ENCODE results near the gene SH3PXD2B. TPM values are rescaled to one million over a fixed set of nuclear protein-coding genes. Genes with fewer than 3 reads are reported as not detected.
"Not testable (repeated sequence)": the region's sequence is repeated elsewhere in the genome, so short reads cannot be mapped to it uniquely, and the experiment has no call there.

Gene SH3PXD2B
- total RNA-seq, 1 experiment from 2014 or later, result 25.9 TPM

DNA sequence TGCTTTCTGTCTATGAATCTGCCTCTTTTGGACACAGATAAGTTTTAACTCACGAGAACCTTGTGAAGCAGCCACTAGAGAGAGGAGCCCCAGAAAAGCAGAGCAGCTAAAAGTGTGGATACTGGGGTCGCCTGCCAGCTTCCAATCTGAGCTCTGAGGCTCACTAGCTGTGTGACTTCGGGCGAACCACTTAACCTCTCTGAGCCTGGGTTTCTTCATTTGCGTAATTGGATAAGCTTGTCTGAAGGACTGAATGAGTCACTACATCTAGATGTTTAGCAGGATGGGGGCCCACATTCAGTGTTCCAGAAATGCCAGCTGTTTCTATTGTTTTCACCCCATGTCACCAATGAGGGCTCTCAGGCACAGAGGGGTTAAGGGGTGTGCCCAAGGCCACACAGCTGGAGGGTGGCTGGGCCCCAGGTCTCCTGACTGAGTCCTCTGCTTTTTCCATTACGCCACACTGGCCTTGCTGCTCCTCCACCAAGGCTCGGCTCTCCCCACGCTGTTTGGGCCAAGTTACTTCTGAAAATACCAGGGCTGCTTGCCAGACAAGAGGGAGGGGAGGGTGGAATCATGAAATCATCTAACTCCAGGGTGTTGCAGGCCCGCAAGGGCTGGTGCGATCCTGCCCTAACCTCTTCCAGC, 36.2 kb downstream of the SH3PXD2B start:
- DNase-seq (ENCODE audit: low read depth), result peak; percentile 93

DNA sequence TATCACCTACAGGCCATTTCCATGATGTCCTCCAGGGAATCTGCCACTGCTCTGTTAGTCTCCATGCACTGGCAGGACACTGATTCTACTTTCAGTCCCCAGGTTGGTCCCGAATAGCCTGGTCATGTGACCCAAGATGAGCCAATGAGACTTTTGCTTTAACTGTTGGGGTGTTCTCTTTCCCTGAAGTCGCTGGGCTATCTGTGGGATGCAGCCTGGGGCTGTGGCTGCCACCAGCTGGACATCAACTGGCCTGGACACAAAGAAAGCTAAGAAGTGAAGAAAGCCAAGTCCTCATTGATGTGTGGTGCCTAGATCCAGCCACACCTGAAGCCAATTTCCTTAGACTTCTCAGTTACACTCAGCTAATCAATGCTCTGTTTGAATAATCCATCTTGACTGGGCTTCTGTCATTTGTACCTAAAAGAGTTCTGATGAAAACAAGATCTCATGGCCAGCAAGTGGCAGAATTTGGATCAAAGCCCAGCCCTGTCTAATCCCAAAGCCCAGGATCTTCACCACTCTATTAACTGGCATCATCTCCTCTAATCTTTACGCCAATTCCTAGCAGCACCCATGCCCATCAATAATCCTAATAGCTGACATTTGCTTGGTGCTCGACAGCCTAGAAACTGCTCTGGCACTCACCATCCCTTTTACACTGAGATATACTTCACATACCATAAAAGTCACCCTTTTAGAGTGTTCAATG, 37.0 kb downstream of the SH3PXD2B start:
- DNase-seq (ENCODE audit: low read depth), result no peak

DNA sequence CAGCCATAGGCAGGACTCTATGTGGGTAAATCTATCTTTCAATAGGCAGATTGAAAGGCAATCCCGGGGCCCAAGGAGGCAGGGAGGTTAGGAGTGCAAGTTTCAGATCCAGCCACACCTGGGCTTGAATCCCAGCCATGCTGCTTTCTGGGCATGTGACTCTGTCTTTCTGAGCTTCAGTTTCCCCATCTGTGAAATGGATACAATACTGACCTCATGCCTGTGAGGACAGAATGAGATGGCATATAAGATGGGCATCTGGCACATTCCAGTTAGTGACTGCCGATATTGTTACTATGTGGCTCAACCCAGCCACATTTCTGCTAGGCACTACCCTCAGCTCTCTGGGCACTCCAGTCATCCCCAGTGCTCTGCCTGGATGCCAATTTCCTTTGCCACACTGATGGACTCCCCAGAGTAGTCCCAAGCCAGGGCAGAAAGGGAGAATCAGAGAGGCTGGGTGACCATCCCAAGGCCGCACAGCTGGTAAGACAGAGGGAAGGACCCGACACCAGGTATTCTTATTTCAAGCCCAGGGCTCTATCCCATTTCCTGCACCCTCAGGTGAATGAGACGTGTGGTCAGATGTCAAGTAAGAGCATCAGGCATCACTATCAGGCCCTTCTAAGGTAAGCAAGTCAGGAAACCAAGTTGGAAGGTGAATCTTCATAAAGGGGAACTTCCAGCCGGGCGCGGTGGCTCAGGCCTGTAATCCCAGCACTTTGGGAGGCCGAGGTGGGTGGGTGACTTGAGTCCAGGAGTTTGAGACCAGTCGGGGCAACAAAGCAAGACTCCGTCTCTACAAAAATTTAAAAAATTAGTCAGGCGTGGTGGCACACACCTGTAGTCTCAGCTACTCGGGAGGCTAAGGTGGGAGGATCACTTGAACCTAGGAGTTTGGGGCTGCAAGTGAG, 38.7 kb downstream of the SH3PXD2B start:
- no peak for DNase-seq (ENCODE audit: low read depth)

DNA sequence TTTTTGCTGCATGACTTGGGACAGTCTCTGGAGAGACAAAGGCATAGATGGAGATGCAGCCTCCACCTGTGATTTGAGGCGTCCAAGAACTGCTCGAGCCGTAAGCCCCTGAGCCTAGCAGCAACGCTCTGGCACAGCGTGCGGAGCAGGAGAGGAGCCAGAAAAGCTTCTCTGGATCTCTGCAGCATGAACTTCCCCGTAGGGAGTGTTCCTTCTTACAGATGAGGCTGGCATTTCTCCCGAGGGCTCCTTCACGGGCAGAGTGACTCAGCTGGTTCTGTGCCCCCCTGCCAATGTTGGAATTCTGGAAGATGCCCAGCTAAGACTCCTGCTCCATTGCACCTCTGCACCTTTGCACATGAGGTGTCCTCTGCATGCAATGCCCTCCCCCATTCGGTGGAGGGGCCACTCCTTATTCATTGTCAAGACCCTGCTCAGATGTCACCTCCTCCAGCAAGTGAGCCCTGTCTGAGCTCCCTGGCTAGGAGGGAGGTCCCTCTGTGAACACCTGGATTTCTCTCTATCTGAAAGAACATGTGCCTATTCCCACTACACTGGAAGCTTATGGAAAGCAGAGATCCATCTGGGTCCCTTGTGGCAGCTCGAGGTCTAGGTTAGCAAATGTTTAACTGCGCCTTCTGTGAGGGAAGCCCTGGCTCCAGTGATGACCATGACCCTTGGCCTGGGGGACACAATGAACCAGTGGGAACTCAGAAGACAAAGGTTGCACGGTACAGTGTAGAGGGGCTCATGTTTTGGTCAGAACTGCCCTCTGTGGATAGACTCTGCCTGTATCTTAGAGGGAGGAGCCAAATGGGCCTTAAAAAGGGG, 39.6 kb downstream of the SH3PXD2B start:
- no peak for DNase-seq (ENCODE audit: low read depth)

DNA sequence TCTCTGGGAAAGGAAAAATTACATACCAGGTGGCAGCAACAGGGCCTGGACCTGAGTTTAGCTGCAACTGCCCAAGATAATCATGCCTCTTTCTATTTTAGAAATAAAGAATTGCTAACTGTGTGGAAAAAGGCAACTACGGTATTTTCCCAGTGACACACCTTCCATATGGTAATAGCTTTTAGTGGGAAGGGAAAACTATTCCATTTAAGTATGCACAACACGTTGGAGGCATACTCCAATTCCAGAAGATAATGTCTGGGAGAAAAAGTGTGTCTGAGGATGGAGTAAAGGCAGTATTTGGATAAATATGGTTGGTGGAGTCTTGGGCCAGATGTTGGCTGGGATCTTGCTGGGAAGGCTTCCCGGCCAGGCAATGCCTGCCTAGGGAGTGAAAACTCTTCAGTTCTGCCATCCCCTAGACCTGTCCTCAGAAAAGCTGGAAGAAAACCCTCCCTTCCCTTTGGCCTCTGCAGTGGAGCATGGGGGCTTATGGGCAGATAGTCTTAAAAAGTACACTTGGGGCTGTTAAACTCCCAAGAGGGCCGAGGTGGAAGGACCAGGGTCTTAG, 40.6 kb downstream of the SH3PXD2B start:
- DNase-seq (ENCODE audit: low read depth), result no peak

DNA sequence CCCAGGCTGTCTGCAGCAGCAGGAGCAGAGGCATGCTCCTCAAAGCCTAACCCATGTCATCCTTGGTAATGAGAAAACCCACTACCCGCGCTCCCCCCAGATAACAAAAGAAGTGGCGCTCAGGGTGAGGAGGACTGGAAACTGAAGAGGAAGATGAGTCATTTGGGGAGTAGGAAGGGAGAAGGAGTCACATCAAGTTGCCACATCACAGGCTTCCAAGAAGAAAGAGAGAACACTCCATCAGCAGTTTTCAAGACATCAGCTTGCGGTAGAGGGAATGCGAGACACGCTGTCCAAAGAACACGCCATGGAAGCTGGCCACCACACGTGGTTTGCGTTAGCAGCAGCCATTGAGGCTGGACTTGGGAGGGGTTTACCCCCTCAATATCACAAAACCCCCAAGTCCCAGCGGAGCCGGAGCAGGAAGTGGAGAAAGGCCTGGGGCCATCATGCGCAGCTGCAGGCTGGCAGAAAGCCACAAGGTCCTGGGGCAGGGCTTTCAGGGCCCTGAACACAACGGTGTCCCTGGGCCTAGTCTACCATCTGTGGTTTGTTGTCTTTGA, 41.5 kb downstream of the SH3PXD2B start:
- DNase-seq (ENCODE audit: low read depth), result peak; percentile 69

DNA sequence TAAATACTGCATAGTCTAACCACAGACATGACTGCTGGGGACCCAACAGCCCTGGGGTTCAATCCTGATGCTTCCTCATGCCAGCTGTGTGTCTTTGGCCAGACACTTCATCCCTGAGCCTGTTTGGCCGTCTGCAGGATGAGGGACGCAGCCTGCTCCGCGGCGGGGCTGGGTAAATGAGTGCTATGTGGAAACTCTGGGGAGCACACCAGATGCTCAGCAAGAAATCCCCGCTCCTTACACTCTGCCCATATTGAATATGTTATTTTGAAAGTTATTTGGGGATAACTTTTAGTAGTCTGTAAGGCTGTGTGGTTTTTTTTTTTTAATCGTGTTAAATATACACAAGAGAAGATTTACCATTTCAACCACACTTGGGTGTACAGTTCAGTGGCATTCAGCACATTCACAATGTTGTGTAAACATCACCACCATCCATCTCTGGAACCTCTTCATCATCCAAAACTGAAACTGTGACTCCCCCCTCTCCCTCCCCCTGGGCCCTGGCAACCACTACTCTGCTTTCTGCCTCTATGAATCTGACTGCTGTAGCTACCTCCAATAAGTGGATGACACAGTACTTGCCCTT, 42.7 kb downstream of the SH3PXD2B start:
- DNase-seq (ENCODE audit: low read depth), result no peak

DNA sequence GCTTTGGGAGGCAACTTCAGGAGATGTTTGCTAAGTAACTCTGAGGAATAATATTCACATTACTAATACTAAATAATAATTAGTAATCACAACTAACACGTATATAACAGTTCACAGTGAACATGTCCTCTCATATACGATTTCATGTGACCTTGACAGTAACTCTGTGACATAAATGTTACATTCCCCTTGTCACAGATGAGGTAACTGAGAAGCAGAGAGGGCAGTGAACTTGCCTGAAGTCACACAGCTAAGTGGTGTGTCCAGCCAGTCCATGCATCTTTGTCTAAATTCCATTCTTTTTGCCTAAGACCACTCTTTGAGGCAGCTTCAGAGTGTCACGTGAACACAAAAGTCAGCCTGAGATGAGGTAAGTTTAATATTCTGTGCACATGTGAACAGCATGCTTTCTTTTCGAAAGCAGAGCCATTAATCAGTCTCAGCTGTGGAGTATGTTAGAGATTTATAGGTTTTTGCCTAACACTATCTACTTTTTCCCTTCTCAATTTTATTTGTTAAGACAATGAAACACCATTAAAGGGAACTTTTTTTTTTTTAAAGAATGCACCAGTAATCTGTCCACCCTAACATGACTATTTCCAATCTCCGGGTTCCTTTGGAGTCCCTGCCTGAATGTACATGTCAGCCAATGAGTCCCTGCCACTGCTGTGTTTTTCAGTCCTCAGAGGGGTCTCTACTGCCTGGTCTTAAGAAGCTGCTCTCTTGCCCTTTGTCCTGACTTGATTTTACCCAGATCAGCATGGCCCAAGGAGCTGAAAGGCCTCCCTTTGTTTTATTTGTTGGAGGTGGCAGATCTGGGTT, 43.5 kb downstream of the SH3PXD2B start:
- DNase-seq (ENCODE audit: low read depth), result no peak

DNA sequence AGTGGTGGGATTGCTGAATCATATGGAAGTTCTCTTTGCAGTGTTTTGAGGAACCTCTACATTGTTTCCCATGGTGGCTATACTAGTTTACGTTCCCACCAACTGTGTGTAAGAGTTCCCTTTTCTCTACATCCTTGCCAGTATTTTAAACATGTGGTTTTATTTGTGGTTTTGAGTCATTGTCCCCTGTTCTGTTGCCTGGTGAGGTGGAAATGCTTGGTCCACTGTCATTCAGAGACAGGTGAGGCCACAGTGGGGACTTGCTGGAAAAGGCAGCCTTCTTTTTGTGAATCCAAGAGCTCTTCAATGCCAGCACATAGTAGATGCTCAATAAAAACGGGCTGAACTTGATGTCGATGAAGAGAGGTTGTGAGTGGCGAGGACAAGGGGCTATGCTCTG, 44.2 kb downstream of the SH3PXD2B start:
- peak; percentile 66 for DNase-seq (ENCODE audit: low read depth)

DNA sequence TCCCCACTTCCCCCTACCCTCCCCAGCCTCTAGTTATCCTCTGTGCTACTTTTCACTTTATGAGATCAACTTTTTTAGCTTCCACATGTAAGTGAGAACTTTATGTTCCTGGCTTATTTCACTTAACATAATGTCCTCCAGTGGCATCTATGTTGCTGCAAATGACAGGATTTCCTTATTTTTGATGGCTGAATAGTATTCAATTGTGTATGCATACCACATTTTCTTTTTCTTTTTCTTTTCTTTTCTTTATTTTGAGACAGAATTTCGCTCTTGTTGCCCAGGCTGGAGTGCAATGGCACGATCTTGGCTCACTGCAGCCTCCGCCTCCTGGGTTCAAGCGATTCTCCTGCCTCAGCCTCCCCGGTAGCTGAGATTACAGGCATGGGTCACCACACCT, 44.8 kb downstream of the SH3PXD2B start:
- DNase-seq (ENCODE audit: low read depth), result not testable (repeated sequence)

DNA sequence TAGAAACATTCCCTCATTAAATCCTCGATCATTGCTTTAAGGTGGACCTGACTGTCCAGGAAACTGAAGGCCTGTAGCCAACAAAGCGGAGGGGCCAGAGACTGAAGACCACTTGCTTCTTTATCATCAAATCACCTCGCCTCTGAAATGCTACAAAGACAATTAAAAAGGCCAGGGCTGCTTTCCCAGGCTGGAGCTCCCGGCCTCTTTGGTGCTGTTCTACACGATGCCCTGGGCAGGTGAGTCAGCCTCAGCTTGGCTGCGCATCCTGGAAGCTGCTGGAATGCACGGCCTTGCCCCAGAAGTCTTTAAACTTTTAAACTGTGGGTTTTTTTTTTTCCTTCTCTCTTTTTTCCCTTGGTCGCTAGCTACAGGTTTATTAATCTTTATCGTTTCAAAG, 46.5 kb downstream of the SH3PXD2B start:
- no peak for DNase-seq (ENCODE audit: low read depth)

DNA sequence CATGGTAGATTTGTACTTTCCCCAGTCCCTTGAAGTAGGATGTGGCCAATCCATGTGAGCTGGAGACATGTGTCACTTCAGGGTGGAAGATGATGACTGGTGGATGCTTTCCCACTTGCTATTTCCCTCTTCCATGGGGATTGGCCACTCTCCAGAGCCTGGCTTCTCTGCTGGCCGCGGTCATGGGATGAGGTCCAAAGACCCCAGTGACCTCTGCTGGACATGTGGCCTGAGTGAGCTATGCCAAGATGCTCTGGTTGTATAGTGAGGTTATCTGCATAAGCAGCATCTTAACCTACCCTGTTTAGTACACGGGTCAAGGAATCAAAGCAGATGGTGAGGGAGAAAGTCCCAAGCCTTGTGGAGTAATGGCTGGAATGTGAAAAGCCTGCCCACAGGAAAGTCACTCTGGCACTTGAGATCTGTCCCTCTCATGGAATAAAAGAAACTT, 47.1 kb downstream of the SH3PXD2B start:
- peak; percentile 74 for DNase-seq (ENCODE audit: low read depth)

DNA sequence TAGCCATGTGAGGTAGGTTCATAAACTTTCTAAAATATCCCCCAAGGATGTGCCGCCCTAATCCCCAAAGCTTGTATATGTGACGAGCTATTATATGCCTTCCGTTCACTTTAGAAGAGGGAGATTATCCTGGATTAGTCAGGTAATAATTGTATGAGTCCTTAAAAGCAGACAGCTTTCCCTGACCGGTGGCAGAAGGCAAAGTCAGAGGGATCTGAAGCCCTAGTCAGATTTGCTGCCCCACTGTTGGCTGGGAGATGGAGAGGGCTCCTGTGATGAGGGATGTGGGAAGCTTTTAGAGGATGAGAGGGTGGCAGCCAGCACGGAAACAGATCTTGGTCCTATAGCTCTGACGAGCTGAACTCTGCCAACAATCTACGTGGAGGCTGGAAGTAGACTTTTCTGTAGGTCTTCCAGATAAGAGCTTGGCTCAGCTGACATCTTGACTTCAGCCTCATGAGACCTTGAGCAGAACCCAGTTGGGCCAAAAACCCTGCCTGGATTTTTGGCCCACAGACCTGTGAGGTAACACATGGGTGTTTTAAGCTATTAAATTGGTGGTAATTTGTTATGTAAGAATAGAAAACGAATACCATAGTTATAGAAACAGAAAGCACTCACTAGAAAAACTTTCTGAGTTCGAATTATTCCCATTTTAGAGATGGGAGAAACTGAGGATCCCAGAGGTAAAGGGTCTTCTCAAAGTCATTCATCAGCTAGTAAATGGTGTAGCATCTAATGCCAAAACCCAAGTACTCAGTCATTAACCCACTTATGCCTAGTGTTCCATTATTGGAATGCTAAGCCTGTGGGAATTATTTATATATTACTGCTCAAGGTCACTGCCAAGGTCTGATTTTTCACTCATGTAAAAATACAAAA, 48.9 kb downstream of the SH3PXD2B start:
- no peak for DNase-seq (ENCODE audit: low read depth)

DNA sequence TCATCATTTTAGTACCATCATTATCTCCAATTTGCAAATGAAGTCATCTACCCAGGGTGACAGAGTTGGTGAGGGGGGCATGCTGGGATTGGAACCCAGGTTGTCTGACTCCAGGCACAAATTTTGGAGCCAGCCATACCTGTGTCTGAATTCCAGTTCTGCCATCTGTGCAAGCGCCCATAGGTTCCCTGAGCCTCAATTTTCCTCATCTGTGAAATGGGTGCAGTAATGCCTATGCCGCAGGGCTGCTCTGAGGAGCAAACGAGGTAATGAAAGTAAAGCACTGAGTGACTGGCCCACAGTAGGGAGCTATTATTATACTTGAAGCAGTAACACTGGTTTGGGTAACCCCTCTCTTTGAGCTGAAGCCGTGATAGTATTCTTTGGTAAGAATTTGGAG, 49.6 kb downstream of the SH3PXD2B start:
- DNase-seq (ENCODE audit: low read depth), result no peak

DNA sequence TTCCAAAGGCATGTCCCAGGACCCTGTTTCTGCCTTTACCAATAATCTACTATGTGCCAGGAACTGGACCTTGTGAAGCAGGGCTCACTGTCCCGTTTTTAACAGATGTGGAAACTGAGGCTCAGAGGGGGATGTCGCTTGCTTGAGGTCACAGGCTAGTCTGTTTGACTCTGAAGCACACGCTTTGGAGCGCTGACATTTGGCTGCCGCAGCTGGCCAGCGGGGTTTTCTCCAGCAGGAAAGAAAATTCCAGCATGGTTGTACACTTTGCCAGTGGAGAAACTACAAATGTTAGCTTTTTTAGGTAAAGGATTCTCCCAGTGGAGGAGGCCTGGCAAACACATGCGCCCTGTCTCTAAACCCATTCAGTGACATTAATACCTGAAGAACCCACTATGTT, 50.5 kb downstream of the SH3PXD2B start:
- DNase-seq (ENCODE audit: low read depth), result no peak

DNA sequence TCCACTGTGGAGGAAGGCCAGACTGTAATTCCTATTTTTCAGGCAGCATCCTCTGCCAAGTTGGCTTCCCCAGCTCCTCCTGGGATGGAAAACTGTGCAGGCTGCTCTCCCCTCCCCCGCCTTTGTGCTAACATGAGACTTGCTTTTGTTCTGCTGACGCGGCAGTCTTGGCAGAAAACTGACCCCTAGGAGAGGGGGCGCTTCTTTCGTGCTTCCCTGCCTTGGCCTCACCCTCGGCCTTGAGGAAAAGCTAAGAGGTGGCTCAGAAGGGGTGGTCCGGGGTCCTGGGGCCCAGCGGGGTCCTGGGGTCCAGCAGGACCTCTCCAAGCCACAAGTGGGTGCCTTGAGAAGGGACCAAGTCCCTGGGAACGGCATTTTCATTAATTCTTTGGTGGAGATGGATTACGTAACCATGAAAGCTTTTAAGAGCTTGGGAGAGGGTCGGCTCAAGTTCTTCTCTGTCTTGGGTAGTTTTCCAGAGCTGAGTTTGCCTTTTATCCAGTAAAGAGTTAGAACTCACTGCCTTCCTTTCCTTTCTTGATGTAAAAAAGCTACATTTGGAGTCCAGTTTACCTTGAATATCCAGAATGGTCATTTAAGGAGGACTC, 51.0 kb downstream of the SH3PXD2B start:
- DNase-seq (ENCODE audit: low read depth), result no peak

DNA sequence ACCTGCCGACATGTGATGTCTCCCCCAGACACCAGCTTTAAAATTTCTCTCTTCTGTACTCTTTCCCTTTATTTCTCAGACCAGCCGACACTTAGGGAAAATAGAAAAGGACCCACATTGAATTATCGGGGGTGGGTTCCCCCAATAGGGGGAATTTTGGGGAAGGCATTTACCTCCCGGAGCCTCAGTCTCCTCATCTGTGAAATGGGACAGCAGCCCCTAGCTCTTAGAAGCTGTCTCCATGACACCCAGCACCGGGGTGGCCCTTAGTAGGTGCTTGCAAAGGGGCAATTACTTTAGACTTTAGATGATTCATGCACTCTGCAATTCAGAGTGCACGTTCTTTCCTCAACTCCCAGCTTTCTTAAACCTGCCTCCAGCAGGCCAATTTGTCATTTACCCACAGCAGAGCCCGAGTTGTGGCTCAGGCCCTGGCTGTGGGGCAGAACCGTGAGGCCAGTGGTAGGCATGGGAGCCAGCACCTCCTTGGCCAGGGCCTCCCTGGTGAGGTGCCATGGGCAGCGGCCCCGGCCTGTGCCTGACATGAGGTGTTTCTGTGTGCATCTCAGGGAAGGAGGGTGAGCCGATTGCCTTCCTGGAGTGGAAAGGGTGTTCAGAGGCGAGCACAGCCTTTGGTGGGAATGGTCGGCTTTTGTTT, 51.7 kb downstream of the SH3PXD2B start:
- no peak for DNase-seq (ENCODE audit: low read depth)

Data from LHCN-M2 (cell line).